CD4-positive, alpha-beta T cell treated with Interferon gamma for 1 hour (primary cell): Measurements from ENCODE around the gene ABLIM2.

Source experiments
- DNase-seq: peaks from one replicate; pipeline ENCODE4 v3.0.0-alpha.2; 2020

The ABLIM2 gene

GRCh38 chr4:8098506-8098905, 60.1 kb downstream of the ABLIM2 start:
- DNase-seq, result no peak

DNA sequence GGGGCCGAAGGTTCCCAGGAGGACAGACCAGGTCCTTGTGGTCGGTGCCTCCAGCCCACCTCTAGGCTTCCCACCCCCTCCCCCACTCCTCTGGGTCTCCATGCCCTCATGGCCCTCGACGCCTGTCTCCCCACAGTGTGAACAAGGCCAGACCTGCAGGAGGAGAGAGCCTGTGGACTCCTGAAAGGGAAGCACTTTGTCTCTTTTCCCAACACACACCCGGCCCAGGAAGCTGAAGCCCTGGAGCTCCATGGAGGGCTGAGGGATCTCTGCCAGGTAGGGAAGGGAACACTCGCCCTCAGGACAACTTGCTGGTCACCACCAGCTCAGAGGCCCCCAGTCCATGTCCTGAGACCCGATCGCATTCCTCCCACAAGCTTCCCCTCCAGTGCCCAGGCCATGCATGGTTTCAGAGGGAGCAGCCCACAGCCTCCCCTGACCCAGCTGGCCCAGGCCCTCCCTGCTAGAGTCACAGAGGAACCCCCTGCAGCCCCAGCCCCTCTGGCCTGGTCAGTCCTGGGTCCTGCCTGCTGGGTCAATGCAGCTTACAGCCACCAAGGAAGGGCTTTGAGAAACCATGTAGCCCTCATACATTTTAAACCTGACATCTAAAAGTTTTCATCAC, 60.8 kb downstream of the ABLIM2 start:
- DNase-seq, result no peak

DNA sequence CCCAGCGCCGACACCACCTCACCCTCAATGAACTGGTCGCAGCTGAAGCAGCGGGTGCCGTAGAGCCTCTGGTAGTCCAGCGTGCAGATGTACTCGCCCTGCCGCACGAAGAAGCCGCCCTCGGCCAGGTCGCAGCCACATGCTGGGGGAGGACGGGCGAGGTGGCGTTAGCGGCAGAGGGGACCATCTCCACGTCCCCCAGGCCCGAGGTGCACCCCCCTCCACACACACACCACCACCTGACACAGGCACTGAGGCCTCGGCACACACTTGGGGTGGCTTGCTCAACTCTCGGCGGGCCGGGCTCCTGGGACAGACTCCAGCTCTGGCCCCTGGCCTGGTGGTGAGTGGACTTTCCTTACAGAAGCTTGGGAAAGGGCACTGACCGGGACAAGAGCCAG, 61.5 kb downstream of the ABLIM2 start:
- DNase-seq, result no peak

- DNase-seq, result no peak
Measured at GRCh38 chr4:8096690-8097061, 61.9 kb downstream of the ABLIM2 start.

- DNase-seq, result no peak
Measured at GRCh38 chr4:8095956-8096689, 62.5 kb downstream of the ABLIM2 start.

DNA sequence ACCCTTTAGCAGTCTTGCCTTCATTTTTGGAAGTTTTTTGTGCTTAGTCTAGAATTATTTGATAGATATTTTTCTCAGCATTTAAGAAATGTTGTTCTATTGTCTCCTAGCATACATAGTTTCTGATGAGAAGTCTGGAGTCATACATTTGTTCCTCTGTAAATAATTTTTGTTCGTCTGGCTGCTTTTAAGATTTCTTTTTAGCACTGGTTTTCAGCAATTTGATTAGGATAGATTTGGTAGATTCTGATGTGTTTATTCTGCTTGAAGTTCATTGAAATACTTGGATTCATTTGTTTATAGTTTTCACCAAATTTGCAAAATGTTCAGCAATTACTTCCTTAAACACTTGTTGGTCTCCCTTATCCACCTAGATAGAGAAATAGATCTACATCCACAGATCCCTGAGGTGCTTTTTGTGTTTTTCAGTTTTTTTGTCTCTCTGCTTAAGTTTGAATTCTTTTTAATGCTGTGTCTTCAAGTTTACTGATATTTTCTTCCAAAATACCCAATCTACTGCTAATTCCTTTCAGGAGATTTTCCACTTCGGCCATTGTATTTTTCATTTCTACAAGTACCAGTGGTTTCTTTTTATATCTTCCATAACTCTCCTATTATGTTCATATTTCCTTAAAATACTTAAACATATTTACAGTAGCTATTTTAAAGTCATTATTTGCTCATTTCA, 64.9 kb downstream of the ABLIM2 start:
- DNase-seq, result no peak

DNA sequence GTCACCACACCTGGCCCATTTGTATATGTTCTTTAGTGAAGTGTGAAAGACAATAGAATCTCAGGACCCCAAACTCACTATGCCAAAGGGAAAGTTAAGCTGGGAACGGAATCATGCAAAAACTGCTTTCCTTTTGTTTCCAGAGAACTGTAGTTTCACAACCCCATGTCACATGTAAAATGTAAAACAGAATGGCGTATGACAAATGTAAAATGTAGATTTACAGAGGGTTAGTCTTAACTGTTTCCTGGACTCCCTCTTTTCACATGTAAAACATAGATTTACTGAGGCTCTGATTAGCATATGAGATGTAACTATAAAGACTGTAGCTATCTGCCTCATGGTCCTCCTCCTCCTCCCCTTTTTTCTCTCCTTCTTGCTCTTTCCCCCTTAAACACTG, 66.3 kb downstream of the ABLIM2 start:
- no peak for DNase-seq

- no peak for DNase-seq
Measured at GRCh38 chr4:8090744-8091301, 67.8 kb downstream of the ABLIM2 start.

DNA sequence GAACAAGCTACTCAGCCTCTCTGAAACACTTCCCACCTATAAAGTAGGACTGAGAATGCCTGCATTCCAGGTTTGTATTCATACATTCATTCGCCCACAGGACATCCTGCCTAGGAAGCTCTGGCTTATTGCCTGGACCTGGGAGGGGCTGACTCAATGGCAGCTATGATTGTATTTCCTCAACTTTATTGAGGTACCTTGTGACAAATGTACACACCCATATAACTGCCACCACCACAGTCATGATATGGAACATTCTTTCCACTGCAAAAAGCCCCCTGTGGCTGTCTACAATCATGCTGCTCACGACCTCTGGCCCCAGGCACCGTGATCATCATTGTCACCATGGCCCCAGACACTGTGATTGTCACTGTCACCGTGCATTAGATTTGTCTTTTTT, 68.3 kb downstream of the ABLIM2 start:
- no peak for DNase-seq

GRCh38 chr4:8089862-8090261, 68.8 kb downstream of the ABLIM2 start:
- no peak for DNase-seq

DNA sequence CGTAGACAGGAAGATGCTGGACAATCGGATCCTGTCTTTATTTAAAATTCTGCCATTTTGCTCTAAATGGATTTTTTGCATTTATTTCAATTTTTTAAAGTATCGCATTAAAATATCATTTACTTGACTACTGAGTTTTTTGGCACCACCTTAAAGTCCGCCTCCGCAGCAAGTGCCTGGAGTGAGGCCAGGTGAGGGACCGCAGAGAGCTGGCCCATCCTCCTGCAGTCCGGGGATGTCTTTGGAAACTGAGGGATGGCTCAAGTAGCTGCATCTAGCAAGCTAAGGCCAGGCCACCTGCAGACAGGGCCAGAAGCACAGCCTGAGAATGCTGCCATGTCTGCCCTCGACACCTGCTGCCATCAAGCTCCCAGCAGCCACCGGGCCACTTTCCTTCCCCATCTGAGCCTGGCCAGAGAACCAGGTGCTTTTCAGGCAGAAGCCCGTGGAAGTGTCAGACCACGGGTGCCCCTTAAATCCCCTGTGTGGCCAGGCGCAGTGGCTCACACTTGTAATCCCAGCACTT, 69.6 kb downstream of the ABLIM2 start:
- no peak for DNase-seq

DNA sequence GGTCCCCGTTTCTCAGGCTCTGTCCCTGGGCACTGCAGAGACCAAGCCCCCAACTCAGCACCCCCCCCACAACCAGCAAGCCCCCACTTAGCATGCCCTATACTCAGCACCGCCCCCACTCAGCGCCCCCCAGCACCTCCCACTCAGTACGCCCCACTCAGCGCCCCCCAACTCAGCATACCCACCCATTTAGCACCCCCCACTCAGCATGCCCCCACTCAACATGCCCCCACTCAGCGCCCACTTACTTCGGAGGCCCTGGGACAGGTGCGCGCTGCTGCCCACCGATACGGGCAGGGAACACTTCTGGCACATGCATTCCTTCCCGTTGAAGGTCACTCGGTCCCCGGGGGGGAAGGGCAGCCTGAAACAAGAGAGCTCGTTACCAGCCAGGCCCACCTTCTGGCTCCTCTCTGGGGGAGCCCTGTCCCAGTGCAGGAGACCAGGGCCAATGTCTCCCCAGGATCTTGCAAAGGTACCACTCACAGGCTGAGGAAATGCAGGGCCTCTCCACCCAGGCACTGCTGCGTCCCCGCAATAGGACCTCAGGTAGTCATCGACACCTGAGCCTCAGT, 70.6 kb downstream of the ABLIM2 start:
- DNase-seq, result no peak

- no peak for DNase-seq
Measured at GRCh38 chr4:8086783-8087445, 71.7 kb downstream of the ABLIM2 start.

DNA sequence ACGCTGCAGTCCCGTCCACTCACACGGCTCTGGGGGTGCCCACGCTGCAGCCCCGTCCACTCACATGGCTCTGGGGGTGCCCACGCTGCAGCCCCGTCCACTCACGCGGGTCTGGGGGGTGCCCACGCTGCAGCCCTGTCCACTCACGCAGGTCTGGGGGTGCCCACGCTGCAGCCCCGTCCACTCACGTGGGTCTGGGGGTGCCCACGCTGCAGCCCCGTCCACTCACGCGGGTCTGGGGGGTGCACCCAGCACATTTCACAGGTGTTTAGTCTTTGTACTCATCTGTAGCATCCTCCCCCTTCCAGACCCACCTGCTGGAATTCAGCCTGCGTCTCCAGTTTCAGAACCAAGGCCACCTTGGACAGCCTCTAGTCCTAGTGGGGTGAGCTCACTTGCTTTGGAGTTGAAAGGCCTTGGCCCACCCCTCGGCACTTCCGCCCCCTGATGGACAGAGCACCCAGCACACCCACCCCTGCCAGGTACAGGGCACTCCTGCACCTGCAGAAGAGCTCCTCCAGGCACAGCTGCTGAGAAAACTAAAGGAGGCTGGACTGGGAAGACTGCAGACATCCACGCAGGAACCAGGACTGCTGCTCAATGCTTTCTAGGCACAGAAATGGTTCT, 73.0 kb downstream of the ABLIM2 start:
- DNase-seq, result no peak

GRCh38 chr4:8084712-8085490, 73.7 kb downstream of the ABLIM2 start:
- DNase-seq, result no peak

DNA sequence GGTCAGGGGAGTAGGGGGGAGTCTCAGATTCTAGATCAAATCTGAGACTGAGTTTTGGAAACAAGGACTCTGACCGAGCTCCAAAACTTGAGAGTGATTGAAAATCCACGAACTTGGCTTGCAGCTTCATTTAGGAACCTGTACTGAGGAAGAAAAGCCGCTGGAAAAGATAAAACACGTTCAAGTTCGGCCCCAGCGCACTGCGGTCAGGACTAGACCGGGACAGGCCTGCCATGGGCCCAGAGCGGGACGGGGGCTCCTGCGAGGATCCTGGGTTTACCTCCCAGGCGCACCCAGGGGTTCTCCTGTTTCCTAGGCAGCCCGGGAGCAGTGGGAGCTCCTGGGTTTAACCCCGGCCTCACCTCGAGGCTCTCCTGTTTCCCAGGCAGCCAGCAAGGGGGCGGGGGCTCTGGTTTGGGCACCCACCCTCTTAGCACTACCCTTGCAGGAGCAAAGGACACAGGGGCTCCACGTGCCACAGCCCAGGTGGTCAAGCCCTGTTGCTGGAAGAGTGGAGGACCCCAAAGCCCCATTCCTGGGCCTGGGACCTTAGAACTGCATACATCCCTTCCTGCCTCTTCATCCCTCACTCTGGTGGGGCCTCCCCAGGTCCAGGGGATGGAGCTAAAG, 74.5 kb downstream of the ABLIM2 start:
- no peak for DNase-seq

DNA sequence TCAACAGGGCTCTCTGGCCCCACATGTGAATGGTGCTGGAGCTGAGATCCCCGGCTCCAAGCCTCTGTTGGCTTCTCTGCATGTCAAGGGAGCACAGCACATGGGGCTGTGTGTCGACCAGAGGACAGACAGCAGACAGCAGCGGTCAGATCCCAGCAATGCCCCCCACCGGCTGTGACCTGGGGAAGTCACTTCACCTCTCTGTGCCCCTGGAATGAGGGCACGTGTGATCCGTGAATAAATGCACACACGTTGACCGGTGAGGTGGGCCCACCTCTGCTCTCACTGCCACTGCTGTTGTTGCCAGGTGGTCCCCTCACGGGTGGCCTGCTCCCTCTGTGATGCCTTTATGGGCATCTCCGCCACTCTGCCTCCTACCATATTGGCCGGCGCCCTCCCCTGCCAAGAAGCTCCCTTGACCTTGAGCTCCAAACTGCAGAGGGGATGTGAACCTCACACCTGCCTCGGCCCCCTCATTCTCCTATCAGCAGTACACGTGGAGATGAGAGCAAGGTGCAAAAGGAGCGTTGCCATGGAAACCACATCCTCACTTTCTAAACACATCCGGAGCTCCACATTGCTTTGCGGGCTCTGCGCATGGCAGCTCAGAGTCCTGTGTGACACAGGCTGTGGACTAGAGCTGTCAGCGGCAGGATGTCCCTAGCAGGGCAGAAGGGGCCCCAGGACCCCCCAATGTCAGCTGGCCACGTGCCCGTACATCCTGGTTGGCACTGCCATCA, 75.4 kb downstream of the ABLIM2 start:
- DNase-seq, result no peak

DNA sequence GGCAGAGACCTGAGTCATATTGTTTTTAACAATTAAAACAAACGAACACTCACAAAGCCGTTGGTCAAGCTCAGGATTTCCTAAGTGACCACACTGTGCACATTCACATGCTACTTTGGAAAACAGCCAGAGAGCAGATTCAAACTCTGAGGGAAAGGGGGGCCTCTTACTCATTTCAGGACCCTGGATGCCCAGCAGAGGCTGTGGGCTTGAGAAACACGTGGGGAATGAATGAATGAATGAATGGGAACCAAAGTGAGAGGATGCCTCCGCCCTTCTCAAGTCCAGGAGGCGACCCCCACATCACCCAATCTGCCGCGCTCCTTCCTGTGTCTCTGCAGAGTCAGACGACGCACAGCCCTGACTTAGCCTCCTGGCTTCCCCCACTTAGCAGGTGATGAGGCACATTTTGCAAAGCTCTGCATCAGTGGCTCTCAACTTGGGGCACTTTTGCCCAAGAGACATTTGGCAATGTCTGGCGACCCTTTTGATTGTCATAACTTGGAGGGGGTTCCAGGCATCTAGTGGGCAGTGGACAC, 76.0 kb downstream of the ABLIM2 start:
- no peak for DNase-seq

DNA sequence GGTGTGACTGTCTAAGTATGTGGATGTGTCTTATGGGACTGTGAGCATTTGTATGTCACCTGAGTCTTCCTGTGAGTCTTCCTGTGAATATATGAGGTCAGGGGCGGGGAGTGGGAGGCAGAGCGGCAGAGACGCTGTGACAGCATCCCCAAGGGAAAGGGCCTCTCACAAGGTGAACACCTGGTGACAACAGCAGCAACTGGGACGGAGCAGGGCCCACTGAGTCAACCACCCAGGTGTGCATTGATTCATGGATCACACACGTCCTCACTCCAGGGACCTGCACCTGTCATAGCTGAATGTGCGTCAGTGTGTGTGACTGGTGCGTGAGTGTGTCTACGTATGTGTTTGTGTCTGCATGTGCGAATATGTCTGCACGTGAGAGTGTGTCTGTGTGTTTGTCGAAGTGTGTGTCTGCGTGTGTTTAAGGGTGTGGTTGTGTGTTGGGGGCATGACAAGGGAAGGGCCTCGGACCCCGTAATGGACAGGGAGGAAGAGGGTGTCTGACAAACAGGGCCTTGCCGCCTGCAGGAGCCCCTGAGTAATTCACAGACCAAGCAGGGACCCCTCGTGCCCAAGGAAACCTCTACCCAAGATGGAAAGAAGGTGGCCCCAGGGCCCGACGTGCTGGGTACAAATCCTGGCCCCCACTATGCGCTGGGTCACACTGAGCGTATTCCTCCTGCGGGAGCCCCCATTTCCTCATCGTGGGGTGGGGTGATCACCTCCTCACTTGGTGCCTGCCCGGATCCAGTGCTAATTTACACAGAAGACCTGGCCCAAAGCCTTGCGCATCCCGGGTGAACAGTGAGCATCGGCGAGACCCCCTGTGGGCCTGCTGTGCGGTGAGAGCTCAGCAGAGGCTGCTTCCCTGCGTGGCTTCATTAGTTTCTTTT, 76.7 kb downstream of the ABLIM2 start:
- no peak for DNase-seq
